Cardiac fibroblast (primary cell): Measurements from ENCODE around the gene BANP.
"Not testable (repeated sequence)": the region's sequence is repeated elsewhere in the genome, so short reads cannot be mapped to it uniquely, and the experiment has no call there.

Experiments
- DNase-seq, 2 donors: peaks; one replicate each; pipeline versions ENCODE4 v3.0.0 to v3.0.0-alpha.2; 2010; ENCODE audit warnings: low read depth in 2 of 2
- H3K4me3 ChIP-seq, 2 donors: replicated peaks in 1 of 2; 1 replicate in 1 of 2; 2 replicates in 1 of 2; pipeline ENCODE4 v1.5.1; 2011; ENCODE audit warnings: low read depth in 2 of 2, low read length in 2 of 2, mild to moderate bottlenecking in 2 of 2, moderate library complexity in 1 of 2
- TF ChIP-seq, protein P1 (sequence below): IDR thresholded peaks from one replicate; pipeline ENCODE4 v1.5.1; 2011; ENCODE audit warnings: low read depth, mild to moderate bottlenecking, low read length, inconsistent platforms

The BANP gene, protein sequence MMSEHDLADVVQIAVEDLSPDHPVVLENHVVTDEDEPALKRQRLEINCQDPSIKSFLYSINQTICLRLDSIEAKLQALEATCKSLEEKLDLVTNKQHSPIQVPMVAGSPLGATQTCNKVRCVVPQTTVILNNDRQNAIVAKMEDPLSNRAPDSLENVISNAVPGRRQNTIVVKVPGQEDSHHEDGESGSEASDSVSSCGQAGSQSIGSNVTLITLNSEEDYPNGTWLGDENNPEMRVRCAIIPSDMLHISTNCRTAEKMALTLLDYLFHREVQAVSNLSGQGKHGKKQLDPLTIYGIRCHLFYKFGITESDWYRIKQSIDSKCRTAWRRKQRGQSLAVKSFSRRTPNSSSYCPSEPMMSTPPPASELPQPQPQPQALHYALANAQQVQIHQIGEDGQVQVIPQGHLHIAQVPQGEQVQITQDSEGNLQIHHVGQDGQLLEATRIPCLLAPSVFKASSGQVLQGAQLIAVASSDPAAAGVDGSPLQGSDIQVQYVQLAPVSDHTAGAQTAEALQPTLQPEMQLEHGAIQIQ

DNA sequence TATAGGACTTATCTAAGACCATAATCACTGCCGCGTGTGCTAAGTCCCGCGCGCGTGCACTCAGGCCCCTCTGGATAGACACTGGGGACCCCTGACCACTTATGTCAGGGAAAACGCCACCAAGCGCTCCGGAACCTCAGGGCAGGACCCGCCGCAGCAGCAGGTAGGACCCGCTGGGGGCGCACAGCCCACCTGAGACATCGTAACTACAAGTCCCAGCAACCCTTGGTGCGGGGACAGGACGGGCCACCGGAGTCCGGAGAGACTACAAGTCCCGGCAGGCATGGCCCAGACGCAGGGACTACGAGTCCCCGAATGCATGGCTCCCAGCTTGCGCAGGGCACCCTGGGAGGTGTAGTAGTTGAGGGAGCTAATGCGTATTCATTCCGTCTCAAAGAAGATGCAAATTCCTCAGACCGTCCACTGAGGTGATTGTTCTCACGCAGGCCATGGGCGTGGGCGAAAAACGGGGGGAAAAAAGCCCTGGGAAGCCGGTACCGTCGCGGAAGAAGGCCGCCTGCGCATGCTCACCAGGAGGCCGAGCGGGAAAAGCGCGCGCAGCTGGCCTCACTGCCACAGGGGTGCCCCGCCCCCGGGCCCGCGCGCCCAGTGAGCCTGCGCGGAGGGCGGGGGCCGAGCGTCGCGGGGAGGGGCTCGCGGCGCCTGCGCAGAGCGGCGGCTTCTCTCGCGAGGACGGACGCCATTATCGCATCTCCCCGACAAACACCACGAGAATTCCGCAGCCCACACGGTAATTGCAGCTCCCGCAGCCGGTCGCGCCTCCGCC lies at the start of gene BANP:
Gene BANP, plus strand, starts transcription at position 670 of the 787 bp plus-strand sequence. CDS start 23,682 bp downstream, outside the sequence.
- H3K4me3 ChIP-seq = peak within 1 kb of the TSS; percentile 90 to 94

DNA sequence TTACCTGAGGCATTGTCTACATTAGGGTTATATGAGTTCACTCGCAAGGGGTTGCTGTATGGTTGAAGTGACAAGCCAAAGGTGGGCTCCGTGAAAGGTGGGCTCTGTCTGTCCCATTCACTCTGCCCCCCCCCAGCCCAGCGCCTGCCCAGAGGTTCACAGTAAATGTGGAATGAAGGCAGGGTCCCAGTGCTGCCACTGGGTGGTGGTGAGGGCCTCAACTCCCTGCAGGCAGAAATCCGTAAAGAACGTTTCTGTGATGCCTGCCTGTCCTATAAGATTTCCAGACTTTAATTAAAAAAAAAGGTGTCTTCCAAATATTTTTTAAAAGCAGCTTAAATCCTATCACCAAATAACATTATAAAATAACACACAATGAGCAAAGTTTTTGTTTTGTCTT lies 46.3 kb upstream of the BANP start:
- DNase-seq, H3K4me3 ChIP-seq: not testable (repeated sequence)

More for the DNA sequence above, at the start of gene BANP:
- DNase-seq = peak; percentile 99
- TF ChIP-seq, protein P1, sequence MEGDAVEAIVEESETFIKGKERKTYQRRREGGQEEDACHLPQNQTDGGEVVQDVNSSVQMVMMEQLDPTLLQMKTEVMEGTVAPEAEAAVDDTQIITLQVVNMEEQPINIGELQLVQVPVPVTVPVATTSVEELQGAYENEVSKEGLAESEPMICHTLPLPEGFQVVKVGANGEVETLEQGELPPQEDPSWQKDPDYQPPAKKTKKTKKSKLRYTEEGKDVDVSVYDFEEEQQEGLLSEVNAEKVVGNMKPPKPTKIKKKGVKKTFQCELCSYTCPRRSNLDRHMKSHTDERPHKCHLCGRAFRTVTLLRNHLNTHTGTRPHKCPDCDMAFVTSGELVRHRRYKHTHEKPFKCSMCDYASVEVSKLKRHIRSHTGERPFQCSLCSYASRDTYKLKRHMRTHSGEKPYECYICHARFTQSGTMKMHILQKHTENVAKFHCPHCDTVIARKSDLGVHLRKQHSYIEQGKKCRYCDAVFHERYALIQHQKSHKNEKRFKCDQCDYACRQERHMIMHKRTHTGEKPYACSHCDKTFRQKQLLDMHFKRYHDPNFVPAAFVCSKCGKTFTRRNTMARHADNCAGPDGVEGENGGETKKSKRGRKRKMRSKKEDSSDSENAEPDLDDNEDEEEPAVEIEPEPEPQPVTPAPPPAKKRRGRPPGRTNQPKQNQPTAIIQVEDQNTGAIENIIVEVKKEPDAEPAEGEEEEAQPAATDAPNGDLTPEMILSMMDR = peak; percentile 45

DNA sequence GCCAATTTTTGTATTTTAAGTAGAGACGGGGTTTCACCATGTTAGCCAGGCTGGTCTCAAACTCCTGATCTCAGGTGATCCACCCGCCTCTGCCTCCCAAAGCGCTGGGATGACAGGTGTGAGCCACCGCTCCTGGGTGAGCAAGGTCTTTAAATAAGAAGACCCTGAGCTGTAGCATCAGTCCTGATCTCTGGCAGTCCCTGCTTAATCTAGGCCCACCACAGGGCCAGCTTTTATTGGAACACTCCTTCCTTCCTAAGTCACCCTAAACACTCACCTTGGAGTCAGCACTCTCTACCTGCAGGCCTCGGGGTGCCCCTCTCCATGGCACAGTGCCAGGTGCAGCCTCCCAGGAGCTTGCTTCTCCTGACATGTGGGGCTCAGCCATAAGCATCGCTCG lies 45.7 kb upstream of the BANP start:
- H3K4me3 ChIP-seq, DNase-seq: not testable (repeated sequence)

DNA sequence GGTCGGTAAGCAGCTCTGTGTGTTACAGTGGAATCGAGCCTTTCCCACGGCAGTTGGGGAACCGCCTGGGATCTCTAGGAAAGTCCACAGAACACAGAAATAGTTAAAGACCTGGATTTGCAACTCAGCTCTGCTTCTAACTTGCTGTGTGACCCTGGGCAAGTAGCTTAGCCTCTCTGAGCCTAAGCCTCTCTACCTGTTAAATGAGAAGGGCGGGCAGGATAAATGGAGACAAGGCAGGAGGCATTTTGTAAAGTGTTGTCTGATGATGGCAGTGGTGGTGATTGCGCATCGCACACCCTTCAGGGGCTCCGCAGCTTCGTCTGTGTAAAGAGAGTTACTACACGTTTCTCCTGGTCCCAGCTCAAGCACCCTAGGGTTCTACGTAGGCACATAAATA lies 43.1 kb upstream of the BANP start:
- not testable (repeated sequence) for DNase-seq, H3K4me3 ChIP-seq

DNA sequence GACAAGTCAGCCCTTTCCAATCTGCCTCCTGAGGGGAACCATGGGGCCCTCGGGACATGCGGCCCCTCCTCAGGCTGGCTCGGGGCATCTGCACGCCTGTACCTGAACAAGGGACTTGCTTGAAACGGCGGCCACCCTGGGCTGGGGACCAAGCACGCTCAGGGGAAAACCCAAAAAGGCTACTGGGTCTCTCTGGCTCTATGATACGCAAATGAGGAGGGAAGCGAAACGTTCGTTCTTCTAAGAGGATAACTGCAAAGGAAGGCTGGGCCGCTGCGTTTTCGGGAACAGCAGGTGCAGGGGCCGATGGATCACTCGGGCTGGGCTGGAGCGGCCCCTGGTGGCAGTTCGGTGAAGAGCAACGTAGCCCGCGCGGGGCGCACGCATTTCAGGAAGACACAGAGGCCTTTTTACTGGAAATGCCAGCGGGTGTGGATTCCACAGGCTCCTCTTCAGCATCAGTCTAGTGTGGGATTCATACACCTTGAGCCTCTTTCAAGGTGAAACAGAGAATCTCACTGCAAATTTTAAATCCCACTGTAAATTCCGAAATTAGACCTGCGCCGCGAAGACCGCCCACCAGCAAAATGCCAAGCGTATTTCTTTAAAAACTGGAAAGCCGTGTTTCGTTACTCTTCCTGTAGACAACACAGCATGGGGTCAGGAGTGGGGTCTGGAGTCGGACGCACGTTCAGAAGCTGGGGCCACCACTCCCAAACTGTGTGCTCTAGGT lies 41.9 kb upstream of the BANP start:
- TF ChIP-seq, protein P1 = peak; percentile 88
- H3K4me3 ChIP-seq = not testable (repeated sequence)
- DNase-seq = peak; percentile 65 to 74

DNA sequence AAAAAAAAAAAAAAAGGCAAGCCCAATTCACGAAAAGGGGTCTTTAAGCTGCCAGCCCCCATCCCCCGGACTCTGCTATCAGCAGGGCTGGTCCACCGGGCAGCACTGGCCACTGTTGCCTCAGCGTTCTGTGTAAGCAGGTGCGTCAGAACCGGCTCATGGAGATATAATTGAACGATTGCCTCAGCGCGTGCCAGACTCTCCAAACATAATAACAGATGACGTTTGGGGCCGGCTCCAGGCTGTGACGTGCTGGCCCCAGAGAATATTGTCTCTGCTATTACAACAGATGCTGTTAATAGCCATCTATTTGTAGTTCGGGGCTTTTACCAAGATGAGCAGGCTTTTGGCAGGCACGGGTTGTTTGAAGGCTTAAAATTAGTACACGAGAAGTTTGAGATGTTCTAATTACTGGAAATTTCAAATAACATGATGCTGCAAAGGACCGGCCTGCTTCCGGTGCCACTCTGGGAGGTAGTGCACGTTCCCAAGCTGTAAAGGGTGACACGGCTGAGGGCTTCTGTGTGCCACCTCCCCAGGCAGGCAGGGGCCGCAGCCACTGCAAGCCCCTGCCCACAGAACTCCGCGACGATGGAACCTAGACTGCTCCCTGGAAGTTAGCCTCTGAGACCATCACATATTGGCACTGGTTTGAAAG lies 40.0 kb upstream of the BANP start:
- H3K4me3 ChIP-seq = not testable (repeated sequence)

DNA sequence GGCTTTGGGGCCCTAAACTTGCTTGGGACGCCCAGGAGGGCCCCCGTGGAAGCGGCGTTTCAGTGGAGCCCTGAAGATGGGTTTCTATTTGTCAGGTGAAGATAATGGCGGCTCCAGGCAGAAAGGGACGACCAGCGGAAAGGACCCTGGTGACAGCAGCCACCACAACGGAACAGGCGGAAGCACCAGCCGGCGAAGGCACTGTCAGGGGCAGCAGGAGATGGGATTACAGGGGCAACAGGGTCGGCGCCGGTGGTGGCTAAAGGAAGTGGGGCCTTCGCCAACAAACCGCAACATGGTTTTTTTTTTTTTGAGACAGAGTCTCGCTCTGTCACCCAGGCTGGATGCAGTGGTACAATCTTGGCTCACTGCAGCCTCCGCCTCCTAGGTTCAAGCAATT lies 38.5 kb upstream of the BANP start:
- not testable (repeated sequence) for DNase-seq

More for the DNA sequence above, 40.0 kb upstream of the BANP start:
- DNase-seq = peak; percentile 73 to 93

DNA sequence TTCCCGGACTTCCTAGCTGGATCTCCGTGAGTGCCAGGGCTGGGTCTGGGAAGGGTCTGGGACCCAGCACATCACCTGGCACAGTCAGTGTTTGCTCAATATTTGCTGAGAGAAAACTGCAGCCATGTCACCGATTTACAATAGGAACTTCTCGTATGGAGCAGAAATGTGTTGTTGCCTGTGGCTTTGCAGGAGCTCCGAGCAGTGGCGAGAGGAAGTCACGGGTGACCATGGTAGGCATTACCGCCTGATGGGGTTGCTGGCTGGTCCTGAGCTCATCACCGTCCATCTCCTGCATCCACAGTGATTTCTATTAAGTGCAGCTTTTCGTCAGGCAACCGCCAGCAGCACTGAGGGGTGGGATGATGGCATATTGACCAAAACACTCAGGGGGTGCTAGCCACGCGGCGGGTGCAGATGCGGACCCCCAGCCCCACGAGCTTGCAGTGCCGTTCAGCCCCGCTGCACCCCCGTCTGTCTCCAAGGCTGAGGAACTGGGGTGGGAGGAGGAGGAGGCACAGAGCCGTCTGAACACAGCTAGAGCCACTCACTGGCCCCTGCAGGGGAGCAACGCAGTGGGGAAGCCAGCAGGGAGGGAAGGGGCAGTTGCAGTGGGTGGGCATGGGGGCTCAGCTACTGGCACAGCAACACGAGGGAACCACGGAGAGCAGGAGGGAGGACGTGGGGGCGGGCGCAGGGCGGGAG lies 37.1 kb upstream of the BANP start:
- not testable (repeated sequence) for H3K4me3 ChIP-seq, DNase-seq

More for the DNA sequence above, 38.5 kb upstream of the BANP start:
- H3K4me3 ChIP-seq = not testable (repeated sequence)

DNA sequence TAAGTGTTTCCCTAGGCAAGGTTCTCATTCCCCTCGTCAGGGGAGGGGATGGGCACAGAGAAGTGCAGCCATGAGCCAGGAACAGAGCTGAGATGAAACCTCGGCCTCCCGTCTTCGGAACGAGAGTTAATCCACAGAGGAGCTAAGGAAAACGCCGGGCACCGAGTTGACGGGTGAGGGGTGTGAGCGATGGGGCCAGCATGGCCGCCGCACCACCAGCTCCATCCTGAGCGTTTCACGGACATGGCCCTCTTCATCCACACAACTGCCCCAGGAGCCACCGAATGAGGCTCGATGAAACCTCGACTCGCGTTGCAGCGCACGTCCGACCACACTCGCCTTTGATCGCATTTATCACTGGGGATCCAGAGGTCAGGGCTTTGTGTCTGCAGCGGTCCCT lies 36.4 kb upstream of the BANP start:
- DNase-seq = no peak
- TF ChIP-seq, protein P1 = no peak
- H3K4me3 ChIP-seq = no peak overlapping the region
